ENCODE data around the gene DTYMK.

DNA sequence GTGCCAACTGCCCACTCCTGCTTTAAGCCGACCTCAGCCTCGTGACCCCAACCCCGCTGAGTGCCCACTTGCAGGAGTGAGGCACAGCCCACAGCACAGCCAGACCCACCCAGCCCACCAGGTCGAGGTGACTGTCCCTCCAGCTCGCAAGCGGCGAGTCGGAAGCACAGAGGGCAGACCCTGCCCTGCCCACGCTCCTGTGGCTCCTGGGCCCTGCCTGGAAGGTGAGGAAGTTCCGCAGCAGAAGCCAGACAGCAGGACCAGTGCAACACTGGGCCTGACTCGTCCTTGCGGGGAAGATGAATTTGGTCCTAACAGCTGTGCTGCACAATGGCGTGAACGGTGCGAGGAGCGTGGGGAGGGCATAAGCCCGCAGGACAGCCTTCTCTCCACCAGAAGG is 9.9 kb downstream of the DTYMK start:
- no peak for TF ChIP-seq EZH2 (IDR thresholded peaks at IDR 0.05; ENCODE audit: insufficient read depth, low read length)
- TF ChIP-seq, protein P1, sequence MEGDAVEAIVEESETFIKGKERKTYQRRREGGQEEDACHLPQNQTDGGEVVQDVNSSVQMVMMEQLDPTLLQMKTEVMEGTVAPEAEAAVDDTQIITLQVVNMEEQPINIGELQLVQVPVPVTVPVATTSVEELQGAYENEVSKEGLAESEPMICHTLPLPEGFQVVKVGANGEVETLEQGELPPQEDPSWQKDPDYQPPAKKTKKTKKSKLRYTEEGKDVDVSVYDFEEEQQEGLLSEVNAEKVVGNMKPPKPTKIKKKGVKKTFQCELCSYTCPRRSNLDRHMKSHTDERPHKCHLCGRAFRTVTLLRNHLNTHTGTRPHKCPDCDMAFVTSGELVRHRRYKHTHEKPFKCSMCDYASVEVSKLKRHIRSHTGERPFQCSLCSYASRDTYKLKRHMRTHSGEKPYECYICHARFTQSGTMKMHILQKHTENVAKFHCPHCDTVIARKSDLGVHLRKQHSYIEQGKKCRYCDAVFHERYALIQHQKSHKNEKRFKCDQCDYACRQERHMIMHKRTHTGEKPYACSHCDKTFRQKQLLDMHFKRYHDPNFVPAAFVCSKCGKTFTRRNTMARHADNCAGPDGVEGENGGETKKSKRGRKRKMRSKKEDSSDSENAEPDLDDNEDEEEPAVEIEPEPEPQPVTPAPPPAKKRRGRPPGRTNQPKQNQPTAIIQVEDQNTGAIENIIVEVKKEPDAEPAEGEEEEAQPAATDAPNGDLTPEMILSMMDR (IDR thresholded peaks at IDR 0.05; ENCODE audit: insufficient read depth, low read depth, low read length), result no peak
